Activated effector memory CD4-positive, alpha-beta T cell treated with Interleukin-2 at 50 U/mL for 16 hours (primary cell): Measurements from ENCODE around the gene RNF121.
A peak's percentile ranks its signal among the peaks of the same experiment; 100 is the strongest.
"Not testable (repeated sequence)": the region's sequence is repeated elsewhere in the genome, so short reads cannot be mapped to it uniquely, and the experiment has no call there.

ENCODE experiments used
- DNase-seq: peaks from one replicate; pipeline ENCODE4 v3.0.0-alpha.2; 2020

The RNF121 gene

GRCh38 chr11:71928737-71929443 lies at the start of gene RNF121:
RNF121 (plus strand) TSS chr11:71929046; CDS start chr11:71929062, 16 bp downstream.
- peak; percentile 95 for DNase-seq

DNA sequence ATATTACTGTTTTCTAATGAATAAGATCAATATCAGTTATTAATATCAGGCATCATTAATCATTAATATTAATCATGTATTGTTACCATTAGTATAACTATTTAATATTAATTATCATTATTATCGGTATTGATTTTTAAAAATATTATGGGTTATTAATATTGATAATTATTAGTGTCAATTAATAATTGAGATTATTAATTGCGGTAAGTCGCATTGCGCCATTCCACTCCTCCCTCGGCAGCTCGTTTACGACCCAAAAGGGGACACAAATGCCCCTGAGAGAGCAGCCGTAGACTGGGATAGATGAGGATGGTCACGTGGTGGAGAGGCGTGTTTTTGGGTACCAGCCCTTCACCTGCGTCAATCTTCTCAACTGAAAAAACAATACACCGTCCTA lies 43.0 kb upstream of the RNF121 start:
- DNase-seq: not testable (repeated sequence)

- not testable (repeated sequence) for DNase-seq
Observed at GRCh38 chr11:71888335-71889010, 40.4 kb upstream of the RNF121 start.

- not testable (repeated sequence) for DNase-seq
Observed at GRCh38 chr11:71889181-71889872, 39.5 kb upstream of the RNF121 start.

DNA sequence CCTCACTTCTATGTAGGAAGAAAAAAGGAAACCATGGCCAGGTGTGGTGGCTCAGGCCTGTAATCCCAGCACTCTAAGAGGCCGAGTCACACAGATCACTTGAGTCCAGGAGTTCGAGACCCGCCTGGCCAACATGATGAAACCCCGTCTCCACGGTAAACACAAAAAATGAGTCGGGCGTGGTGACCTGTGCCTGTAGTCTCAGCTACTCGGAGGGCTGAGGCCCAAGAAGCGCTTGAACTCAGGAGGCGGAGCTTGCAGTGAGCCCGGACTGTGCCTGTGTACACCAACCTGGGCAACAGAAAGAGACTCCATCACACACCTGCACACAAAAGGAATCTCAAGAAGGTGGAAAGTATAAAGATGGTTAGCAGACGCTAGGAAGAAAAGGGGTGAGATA lies 32.9 kb upstream of the RNF121 start:
- no peak for DNase-seq

- DNase-seq: not testable (repeated sequence)
Observed at GRCh38 chr11:71901137-71901536, 27.7 kb upstream of the RNF121 start.

DNA sequence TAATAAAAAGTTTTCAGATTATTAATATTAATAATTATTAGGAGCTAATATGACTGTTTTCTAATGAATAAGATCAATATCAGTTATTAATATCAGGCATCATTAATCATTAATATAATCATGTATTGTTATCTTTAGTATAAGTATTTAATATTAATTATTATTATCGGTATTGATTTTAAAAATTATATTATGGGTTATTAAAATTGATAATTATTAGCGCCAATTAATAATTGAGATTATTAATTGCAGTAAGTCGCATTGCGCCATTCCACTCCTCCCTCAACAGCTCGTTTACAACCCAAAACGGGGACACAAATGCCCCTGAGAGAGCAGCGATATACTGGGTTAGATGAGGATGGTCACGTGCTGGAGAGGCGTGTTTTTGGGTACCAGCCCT lies 20.6 kb upstream of the RNF121 start:
- DNase-seq: no peak

GRCh38 chr11:71910775-71911174 lies 18.1 kb upstream of the RNF121 start:
- DNase-seq: not testable (repeated sequence)

DNA sequence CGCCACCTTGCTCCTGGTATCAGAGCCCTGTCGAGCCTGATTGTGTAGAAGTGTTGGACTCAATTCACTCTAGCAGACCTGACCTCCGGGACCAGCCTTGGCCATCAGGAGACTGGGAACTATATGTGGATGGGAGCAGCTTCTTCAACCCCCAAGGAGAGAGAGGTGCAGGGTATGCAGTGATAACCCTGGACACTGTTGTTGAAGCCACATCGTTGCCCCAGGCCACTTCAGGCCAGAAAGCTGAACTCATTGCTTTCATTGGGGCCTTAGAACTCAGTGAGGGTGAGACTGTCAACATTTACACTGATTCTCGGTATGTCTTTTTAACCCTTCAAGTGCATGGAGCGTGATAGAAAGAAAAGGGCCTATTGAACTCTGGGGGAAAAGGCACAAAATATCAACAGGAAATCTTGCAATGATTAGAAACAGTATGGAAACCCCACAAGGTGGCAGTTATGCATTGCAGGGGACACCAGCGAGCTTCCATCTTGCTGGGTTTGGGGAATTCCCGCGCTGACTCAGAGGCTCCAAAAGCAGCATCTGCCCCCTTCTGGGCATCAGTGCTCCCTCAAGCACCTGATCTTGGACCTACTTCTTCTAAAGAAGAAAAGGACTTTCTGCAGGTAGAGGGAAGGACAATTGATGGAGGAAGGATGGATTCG lies 17.4 kb upstream of the RNF121 start:
- not testable (repeated sequence) for DNase-seq

DNA sequence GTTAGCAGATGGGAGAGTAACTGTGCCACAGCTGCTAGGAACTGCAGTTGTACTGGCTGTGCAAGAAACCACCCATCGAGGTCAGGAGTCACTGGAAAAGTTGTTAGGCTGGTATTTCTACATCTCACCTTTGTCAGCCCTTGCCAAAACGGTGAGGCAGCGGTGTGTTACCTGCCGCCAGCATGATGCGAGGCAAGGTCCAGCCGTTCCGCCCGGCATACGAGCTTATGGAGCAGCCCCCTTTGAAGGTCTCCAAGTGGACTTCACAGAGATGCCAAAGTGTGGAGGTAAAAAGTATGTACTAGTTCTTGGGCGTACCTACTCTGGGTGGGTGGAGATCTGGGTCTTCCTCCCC lies 16.9 kb upstream of the RNF121 start:
- not testable (repeated sequence) for DNase-seq

GRCh38 chr11:71913756-71914526 lies 14.9 kb upstream of the RNF121 start:
- no peak for DNase-seq

DNA sequence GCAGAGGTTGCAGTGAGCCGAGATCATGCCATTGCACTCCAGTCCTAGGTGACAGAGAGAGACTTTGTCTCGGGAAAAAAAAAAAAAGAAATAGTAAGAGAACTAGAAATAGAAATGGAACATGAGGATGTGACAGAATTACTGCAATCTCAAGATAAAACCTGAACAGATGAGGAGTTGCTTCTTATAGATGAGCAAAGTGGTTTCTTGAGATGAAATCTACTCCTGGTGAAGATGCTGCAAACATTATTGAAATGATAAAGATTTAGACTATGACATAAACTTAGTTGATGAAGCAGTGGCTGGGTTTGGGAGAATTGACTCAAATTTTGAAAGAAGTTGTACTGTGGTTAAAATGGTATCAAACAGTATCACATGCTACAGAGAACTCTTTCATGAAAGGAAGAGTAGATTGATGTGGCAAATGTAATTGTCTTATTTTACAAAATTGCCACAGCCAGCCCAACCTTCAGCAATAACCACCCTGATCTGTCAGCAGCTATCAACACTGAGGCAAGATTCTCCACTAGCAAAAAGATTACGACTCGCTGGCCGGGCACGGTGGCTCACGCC lies 14.1 kb upstream of the RNF121 start:
- DNase-seq: no peak

DNA sequence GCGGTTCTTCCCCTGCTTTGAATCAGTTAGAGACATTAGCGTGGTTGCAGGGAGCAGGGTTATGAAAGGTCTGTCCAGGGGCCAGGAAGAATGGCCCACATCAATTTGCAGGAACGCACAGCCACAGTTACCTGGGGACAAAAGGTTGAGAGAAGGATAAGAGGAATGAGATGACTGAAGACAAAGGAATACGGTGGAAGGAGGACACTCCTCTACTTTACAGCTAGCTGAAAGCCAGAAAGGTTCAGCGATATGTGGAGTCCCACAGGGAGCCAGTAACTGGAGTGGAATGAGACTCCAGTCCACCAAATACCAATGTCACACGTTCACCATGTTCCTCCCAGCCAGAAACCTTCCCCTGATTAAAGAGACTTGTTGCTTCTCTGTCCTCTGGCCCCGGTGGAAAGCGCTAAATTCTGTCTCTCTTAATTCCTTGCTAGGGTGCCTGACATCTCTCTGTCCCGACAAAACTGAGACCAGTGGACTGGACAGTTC lies 11.2 kb upstream of the RNF121 start:
- DNase-seq: no peak

GRCh38 chr11:71927820-71928736 lies 768 bp upstream of the RNF121 start, which contains the start of gene XNDC1N:
XNDC1N (minus strand) TSS chr11:71928594; CDS start chr11:71923353, 5,241 bp downstream.
- DNase-seq: no peak

DNA sequence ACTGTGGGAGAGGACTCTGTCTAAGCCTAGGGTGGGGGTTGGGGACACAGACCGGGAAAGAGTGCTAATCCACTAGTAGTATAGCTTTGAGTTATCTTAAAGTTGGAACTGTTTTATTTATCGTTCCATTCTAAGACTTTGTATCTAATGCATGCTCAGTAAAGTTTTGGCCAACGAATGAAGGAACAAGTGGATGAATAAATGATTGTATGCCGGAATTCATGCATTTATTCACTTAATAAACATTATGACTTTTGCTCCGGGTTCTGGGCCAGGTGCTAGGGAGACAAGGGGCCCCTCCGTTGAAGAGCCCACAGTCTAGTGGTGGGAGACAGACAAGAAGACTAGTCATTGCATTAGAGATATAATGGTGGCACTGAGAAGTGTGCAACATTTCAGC lies 645 bp downstream of the RNF121 start:
- no peak for DNase-seq

GRCh38 chr11:71930556-71931244 lies 1.9 kb downstream of the RNF121 start:
- no peak for DNase-seq

- no peak for DNase-seq
Observed at GRCh38 chr11:71931245-71931602, 2.4 kb downstream of the RNF121 start.

DNA sequence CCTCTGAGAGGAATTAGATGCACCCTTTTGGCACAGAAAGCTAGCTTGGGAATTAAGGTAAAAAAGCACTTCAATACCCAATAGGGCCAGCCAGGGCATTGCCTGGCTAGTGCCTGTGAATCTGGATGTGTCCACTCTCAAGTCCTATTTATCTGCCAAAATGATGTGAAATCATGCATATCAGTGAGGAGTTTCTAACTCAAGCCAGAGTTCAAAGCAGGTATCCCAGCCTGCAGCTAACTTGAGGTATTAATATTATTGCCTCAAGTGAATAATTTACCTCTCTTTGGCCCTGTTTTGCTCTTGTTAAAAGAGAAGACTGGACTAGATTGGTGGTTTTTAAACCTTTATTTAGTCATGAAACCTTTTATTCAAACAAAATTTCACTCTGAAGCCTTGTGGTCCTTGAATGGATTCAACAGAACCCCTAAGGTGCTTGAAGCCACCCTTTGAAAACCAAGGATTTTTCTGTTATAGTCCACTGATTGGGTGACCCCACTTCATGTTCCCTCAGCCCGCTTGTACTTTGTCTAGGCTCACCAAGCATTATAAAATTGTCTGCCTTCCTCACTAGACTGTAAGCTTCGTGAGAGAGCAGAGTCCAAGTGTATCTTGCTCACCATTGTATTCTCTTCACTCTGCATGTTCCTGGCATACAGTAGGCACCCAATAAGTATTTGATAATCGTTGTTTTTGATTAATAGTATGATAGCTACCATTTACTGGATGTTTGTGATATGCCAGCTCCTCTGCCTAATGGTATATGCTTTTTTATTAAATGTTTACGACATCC lies 4.5 kb downstream of the RNF121 start:
- no peak for DNase-seq

DNA sequence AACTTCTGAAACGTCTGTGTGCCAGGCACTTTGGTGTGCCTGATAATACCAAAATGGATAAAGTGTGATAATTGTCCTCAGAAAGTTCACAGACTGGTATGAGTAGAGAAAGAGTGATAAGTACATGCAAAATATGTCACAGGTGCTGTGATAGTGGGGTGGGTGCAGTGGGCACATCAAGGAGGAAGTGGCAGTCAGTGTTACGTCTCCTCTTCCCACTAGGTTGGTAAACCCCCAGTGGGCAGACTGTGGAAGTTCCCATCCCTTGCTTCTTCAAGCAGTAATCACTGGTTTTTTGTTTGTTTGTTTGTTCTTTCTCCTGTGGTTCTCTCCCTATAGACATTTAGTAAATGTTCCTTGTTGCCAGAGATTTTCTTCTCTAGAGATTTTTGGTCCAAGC lies 5.4 kb downstream of the RNF121 start:
- no peak for DNase-seq
